Testis (tissue), 3 donors: ENCODE results near the gene CD63. TPM values are rescaled to one million over a fixed set of nuclear protein-coding genes. Genes with fewer than 3 reads are reported as not detected.

ENCODE experiments used
- DNase-seq: peaks from one replicate; pipeline ENCODE4 v3.0.0-alpha.2; 2019
- H3K27ac ChIP-seq, 2 donors: fragments of 200-600 bp; sonication (generic); one replicate each; pipeline ENCODE4 v1.5.1; 2019
- H3K27me3 ChIP-seq: fragments of 200-600 bp; sonication (generic); one replicate; pipeline ENCODE4 v1.5.1; 2019
- H3K36me3 ChIP-seq: fragments of 200-600 bp; sonication (generic); one replicate; pipeline ENCODE4 v1.5.1; 2017; ENCODE audit warnings: low read depth; ENCODE audit errors: missing control alignments
- H3K4me1 ChIP-seq: fragments of 200-600 bp; sonication (generic); one replicate; pipeline ENCODE4 v1.5.1; 2019
- H3K4me3 ChIP-seq, 2 donors: fragments of 200-600 bp; sonication (generic); one replicate each; pipeline ENCODE4 v1.5.1; 2017 to 2019
- H3K9me3 ChIP-seq: fragments of 200-600 bp; sonication (generic); one replicate; pipeline ENCODE4 v1.5.1; 2017
- POLR2A ChIP-seq: fragments of 450-650 bp; IDR thresholded peaks from one replicate; pipeline ENCODE4 v1.6.1; 2017; ENCODE audit warnings: antibody characterized with exemption, mild to moderate bottlenecking, moderate library complexity
- WGBS, 2 donors: methylation state at CpG; one replicate each; pipeline ENCODE4 v1.1.5; 2018; 5-methylcytosine and 5-hydroxymethylcytosine counted together
- intact Hi-C: fragments of 100-400 bp; cut with DNase I; formaldehyde crosslinking; loops from one replicate; pipeline ENCODE4 v1.15.1; 2023; ENCODE audit warnings: low total_unique reads
- polyA plus RNA-seq: library from polyadenylated mRNA; stranded (reverse); fragments of 350-450 nt; fragmentation: Illumina TruSeq; extraction: RNeasy Lipid Tissue Mini Kit (QIAGEN cat#74804); gene quantifications from one replicate; pipeline ENCODE4 v1.2.3, GENCODE V29; 2014; ENCODE audit warnings: low read depth, low replicate concordance; ENCODE audit not compliant: insufficient read depth
- total RNA-seq, 2 donors: library from RNA; depleted of rRNA; stranded (reverse); fragments of >200 nt; gene quantifications; one replicate each; pipeline ENCODE4 v1.2.3, GENCODE V29; 2016
- TF ChIP-seq, protein P1 (sequence below), 3 experiments: fragments of 450-650 bp in 2 of 3; fragments of 200-600 bp in 1 of 3; sonication (generic) in 1 of 3; IDR thresholded peaks; one replicate each; pipeline ENCODE4 v1.5.1; 2016 to 2019; ENCODE audit warnings: antibody characterized with exemption in 3 of 3, mild to moderate bottlenecking in 2 of 3, moderate library complexity in 1 of 3

Gene CD63
- total and polyA plus RNA-seq, 3 donors from 2014 or later: 600 to 668 (median 655) TPM

DNA sequence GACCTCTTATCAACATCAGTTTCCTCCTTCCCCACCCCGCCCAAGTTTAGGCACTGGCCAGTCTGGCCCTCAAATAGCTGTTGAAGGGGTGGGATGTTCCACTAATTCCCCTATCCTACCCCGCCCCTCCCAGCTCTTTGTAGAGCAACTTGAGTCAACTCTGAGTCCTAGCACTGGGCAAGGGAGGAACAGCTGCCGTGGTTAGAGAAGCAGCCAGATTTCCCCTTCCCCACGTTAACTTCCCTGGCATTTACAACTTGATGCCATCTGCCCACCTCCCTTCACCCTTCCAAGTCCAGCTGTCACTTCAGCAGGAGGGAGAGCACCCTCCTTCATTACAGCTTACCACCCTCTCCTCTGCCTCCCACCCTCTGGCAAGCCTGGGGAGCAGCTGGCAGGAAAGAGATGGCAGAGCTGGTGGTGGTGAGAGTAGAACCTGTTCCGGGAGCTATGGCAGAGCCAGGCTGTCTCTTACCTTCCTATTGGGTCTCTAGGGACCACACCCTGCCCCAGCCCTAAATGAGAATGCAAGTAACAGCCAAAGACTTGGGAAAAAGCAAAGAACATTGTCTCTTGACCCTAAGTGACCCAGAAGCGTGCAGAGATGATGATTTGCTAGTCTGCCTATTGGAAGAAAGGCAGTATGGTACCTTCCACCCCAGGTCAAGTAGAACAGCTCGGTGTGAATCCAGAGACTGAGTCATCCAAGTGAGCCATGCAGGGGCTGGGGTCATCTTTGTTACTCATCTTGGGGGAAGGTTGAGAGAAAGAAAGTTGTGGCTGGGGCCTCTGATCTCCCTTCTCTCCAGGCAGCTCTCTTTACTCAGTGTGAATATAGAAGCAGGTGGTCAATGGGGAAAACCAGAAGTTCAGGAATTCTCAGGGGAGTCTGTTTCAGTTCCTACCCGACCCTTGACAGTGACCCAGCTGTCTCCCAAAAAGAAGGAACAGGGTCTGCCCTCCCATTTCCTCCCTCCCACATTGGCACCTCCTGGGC lies 11.5 kb downstream of the CD63 start:
- no peak for DNase-seq
- Histone ChIP-seq H3K9me3 (no peaks in the 10 kb centered on the region), H3K27ac (peak overlapping the region; percentile 90 to 96), H3K4me3 (peak overlapping the region; percentile 85 to 95), H3K27me3 (no peaks in the 10 kb centered on the region), H3K36me3 (no peaks in the 10 kb centered on the region), H3K4me1 (peaks cover 63% of the 10 kb centered on the region)
- 22 to 36% methylated on average over 8 of the region's 8 CpGs for WGBS, 2 donors
- TF ChIP-seq POLR2A: no peak
- TF ChIP-seq, protein P1, sequence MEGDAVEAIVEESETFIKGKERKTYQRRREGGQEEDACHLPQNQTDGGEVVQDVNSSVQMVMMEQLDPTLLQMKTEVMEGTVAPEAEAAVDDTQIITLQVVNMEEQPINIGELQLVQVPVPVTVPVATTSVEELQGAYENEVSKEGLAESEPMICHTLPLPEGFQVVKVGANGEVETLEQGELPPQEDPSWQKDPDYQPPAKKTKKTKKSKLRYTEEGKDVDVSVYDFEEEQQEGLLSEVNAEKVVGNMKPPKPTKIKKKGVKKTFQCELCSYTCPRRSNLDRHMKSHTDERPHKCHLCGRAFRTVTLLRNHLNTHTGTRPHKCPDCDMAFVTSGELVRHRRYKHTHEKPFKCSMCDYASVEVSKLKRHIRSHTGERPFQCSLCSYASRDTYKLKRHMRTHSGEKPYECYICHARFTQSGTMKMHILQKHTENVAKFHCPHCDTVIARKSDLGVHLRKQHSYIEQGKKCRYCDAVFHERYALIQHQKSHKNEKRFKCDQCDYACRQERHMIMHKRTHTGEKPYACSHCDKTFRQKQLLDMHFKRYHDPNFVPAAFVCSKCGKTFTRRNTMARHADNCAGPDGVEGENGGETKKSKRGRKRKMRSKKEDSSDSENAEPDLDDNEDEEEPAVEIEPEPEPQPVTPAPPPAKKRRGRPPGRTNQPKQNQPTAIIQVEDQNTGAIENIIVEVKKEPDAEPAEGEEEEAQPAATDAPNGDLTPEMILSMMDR (IDR thresholded peaks at IDR 0.05): no peak
- intact Hi-C loops: no loop called here

DNA sequence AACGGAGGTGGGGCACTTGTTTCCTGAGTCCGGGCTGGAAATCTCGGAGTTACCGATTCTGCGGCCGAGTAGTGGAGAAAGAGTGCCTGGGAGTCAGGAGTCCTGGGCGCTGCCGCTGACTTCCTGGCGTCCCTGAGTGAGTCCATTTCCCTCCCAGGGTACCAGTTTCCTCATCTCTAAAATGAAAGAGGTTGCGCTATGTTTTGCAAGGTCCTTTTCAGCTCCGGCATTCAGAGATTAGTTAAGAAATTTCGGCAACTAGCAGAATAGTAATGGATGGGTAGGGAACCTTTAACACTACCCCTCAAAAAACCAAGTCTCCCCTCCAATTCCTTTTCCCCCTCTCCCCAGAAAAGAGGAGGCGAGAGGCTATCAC lies 12.2 kb downstream of the CD63 start:
- peak overlapping the region; percentile 90 to 96 for H3K27ac ChIP-seq
- WGBS, 2 donors: 3% methylated on average over 13 of the region's 13 CpGs
- H3K36me3 ChIP-seq: no peaks in the 10 kb centered on the region
- DNase-seq: no peak
- peak overlapping the region; percentile 85 to 95 for H3K4me3 ChIP-seq
- H3K9me3 ChIP-seq: no peaks in the 10 kb centered on the region
- H3K4me1 ChIP-seq: peaks cover 69% of the 10 kb centered on the region
- H3K27me3 ChIP-seq: no peaks in the 10 kb centered on the region
- no peak for TF ChIP-seq POLR2A
- TF ChIP-seq, protein P1 (IDR thresholded peaks at IDR 0.05): no peak
- intact Hi-C loops: no loop called here

DNA sequence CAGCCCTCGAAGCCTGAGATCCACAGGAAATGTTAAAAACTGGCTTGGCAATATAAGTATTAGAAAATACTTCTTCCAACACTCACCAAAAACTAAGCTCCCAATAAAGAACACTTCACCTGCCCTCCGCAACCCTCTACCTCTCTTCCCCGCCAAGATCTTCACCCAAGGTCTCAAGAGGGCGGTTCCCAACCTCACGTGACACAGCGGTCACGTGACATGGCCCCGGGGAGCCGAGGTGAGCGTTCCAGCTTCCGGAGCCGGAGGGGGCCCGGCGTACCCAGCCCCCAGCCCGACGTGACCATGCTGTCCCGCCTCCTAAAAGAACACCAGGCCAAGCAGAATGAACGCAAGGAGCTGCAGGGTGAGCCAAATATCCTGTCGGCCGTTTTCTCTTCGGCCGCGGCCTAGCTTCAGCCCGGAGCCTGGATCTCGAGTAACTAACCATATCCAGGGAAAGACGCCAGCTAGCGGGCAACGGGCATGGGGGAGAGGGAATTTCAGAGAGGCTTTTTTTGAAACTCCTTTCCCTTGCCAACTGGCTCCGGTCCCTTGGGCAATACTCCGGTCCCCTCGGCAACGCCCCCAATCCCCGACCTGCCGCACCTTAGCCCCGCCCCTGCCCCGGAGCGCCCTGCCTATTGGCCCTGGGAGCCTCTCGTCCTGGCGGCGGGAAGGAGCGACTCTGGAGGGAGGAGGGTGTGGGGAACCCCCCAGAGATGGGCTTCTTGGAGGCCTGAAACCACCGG lies 12.8 kb downstream of the CD63 start, which contains the start of gene BLOC1S1:
Gene BLOC1S1, plus strand, starts transcription at position 214 of the 749 bp plus-strand sequence. Its CDS starts 6 bp downstream, at position 220.
- intact Hi-C loops: no loop called here
- H3K9me3 ChIP-seq: no peaks in the 10 kb centered on the region
- DNase-seq: peak; percentile 95
- H3K4me3 ChIP-seq: peak within 1 kb of the TSS; percentile 85 to 95
- peak within 1 kb of the TSS; percentile 90 to 96 for H3K27ac ChIP-seq
- peaks cover 66% of the 10 kb centered on the region for H3K4me1 ChIP-seq
- H3K27me3 ChIP-seq: no peaks in the 10 kb centered on the region
- 1% methylated on average over 22 to 42 of the region's 42 CpGs for WGBS, 2 donors
- no peaks in the 10 kb centered on the region for H3K36me3 ChIP-seq
- TF ChIP-seq, protein P1 (IDR thresholded peaks at IDR 0.05): peak in 1 of 3 experiments; percentile 34
- no peak for TF ChIP-seq POLR2A

DNA sequence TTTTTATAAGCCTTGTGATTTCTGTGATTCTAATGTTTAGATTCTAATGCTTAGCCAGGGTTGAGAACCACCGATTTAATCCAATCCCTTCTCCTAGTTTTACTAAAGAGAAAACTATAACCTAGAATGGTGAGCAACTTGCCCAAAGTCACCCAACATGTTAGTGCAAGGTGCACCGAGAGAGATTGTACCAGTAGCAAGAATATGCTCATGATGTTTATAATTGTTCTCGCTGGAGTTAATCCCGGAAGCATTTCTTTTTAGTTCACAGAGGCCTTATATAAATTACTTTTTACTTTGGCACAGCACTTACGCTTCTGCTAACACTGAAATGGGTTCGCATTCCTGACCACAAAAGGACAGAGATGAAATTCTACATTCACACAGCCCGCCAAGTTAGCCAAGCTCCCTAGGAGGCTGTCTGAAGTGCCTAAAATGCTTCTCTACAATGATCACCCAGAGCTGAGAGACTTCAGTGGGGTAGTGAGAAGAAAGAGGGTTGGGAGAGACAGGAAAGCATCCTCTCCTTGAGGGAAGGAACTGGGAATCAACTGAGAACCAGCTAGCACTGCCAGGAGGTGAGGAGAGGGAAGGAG lies 13.5 kb downstream of the CD63 start:
- intact Hi-C loops: no loop called here
- WGBS, 2 donors: 48 to 52% methylated on average over 7 of the region's 7 CpGs
- no peaks in the 10 kb centered on the region for H3K27me3 ChIP-seq
- no peaks in the 10 kb centered on the region for H3K36me3 ChIP-seq
- peak overlapping the region; percentile 85 to 95 for H3K4me3 ChIP-seq
- H3K9me3 ChIP-seq: no peaks in the 10 kb centered on the region
- H3K4me1 ChIP-seq: peaks cover 60% of the 10 kb centered on the region
- H3K27ac ChIP-seq: peak overlapping the region; percentile 90 to 96
- DNase-seq: no peak
- TF ChIP-seq POLR2A: no peak
- TF ChIP-seq, protein P1 (IDR thresholded peaks at IDR 0.05): no peak
